HEK293 (cell line): ENCODE results near the gene CCDC14.

Experiments used
- HIC1 ChIP-seq: fragments of 450-650 bp; formaldehyde crosslinking; IDR thresholded peaks from 2 replicates; pipeline ENCODE4 v1.5.1; 2016; ENCODE audit warnings: missing biosample characterization, missing genetic modification characterization
- REST ChIP-seq: fragments of 450-650 bp; formaldehyde crosslinking; IDR thresholded peaks from 2 replicates; pipeline ENCODE4 v1.5.1; 2016; ENCODE audit warnings: missing biosample characterization, missing genetic modification characterization
- ZNF121 ChIP-seq: fragments of 450-650 bp; formaldehyde crosslinking; IDR thresholded peaks from 2 replicates; pipeline ENCODE4 v1.5.1; 2016; ENCODE audit warnings: missing biosample characterization, missing genetic modification characterization
- ZNF48 ChIP-seq: fragments of 450-650 bp; formaldehyde crosslinking; IDR thresholded peaks from 2 replicates; pipeline ENCODE4 v1.5.1; 2016; ENCODE audit warnings: missing biosample characterization, missing genetic modification characterization
- ZNF707 ChIP-seq: fragments of 450-650 bp; formaldehyde crosslinking; IDR thresholded peaks from 2 replicates; pipeline ENCODE4 v1.5.1; 2016; ENCODE audit warnings: missing biosample characterization, missing genetic modification characterization
- ZNF76 ChIP-seq: fragments of 450-650 bp; formaldehyde crosslinking; IDR thresholded peaks from 2 replicates; pipeline ENCODE4; 2016; ENCODE audit warnings: low read depth, missing biosample characterization, missing genetic modification characterization, borderline replicate concordance
- ZNF785 ChIP-seq: fragments of 450-650 bp; formaldehyde crosslinking; IDR thresholded peaks from 2 replicates; pipeline ENCODE4 v1.5.1; 2016; ENCODE audit warnings: missing biosample characterization, missing genetic modification characterization
- ZNF791 ChIP-seq: fragments of 450-650 bp; formaldehyde crosslinking; IDR thresholded peaks from 2 replicates; pipeline ENCODE4 v1.5.1; 2016; ENCODE audit warnings: missing biosample characterization, missing genetic modification characterization

Gene CCDC14

GRCh38 chr3:123864706-123865105, 96.3 kb downstream of the CCDC14 start (continued):
- TF ChIP-seq HIC1 (tag by site-specific recombination) (no peak), REST (tag by site-specific recombination) (no peak), ZNF76 (tag by site-specific recombination) (no peak), ZNF121 (tag by site-specific recombination) (no peak), ZNF48 (tag by site-specific recombination) (no peak), ZNF707 (tag by site-specific recombination) (no peak), ZNF791 (tag by site-specific recombination) (no peak), ZNF785 (no peak)
- TF ChIP-seq, all 188 proteins: peak for 0
